HepG2 (cell line): ENCODE measurements around the gene HSPB2. TPM values are rescaled to one million over a fixed set of nuclear protein-coding genes. Genes with fewer than 3 reads are reported as not detected.

Experiments used
- ADNP ChIP-seq: sonication (generic); formaldehyde crosslinking; IDR thresholded peaks from 2 replicates; pipeline ENCODE4 v1.4.0; 2020; ENCODE audit warnings: missing genetic modification reagents
- ATF7-NPFF ChIP-seq: sonication (generic); formaldehyde crosslinking; IDR thresholded peaks from 2 replicates; pipeline ENCODE4 v1.8.1; 2023; ENCODE audit warnings: mild to moderate bottlenecking, low read depth, missing genetic modification reagents, moderate library complexity
- DZIP1 ChIP-seq: sonication (generic); formaldehyde crosslinking; IDR thresholded peaks from 2 replicates; pipeline ENCODE4 v1.5.0; 2020; ENCODE audit warnings: mild to moderate bottlenecking, missing genetic modification reagents
- GATA4 ChIP-seq: sonication (generic); IDR thresholded peaks from 2 replicates; pipeline ENCODE4 v1.6.1; 2016; ENCODE audit warnings: antibody characterized with exemption, low read depth, borderline replicate concordance
- HHEX ChIP-seq: IDR thresholded peaks from 2 replicates; pipeline ENCODE4 v1.6.1; 2016; ENCODE audit warnings: control low read depth
- MBNL3 ChIP-seq: fragments of 250-450 bp; sonication (Bioruptor Pico); conservative IDR thresholded peaks from 2 replicates; pipeline ENCODE4 v1.8.0; 2022; ENCODE audit warnings: mild to moderate bottlenecking, inconsistent platforms
- PRDM10 ChIP-seq: sonication (generic); formaldehyde crosslinking; IDR thresholded peaks from 2 replicates; pipeline ENCODE4 v1.4.0; 2020; ENCODE audit warnings: low read depth, missing genetic modification reagents
- TIGD3 ChIP-seq: sonication (generic); formaldehyde crosslinking; IDR thresholded peaks from 2 replicates; pipeline ENCODE4 v1.5.1; 2020; ENCODE audit warnings: mild to moderate bottlenecking, missing genetic modification reagents, borderline replicate concordance
- WIZ ChIP-seq: sonication (generic); formaldehyde crosslinking; IDR thresholded peaks from 2 replicates; pipeline ENCODE4 v1.5.1; 2020; ENCODE audit warnings: mild to moderate bottlenecking, missing genetic modification reagents
- ZBTB10 ChIP-seq: sonication (generic); formaldehyde crosslinking; IDR thresholded peaks from 2 replicates; pipeline ENCODE4 v1.4.0; 2020; ENCODE audit warnings: missing genetic modification reagents, borderline replicate concordance
- ZFAT ChIP-seq: sonication (generic); formaldehyde crosslinking; conservative IDR thresholded peaks from 2 replicates; pipeline ENCODE4 v1.8.1; 2023; ENCODE audit warnings: missing genetic modification reagents, inconsistent platforms
- ZNF264 ChIP-seq: sonication (generic); formaldehyde crosslinking; IDR thresholded peaks from 2 replicates; pipeline ENCODE4 v1.4.0; 2020; ENCODE audit warnings: missing genetic modification reagents
- ZNF326 ChIP-seq: sonication (generic); formaldehyde crosslinking; IDR thresholded peaks from 2 replicates; pipeline ENCODE4 v1.4.0; 2020; ENCODE audit warnings: missing genetic modification reagents, borderline replicate concordance
- polyA plus RNA-seq, 8 experiments: library from polyadenylated mRNA; depleted of rRNA in 3 of 8; stranded (reverse) in 7 of 8; unstranded in 1 of 8; fragments of >200 nt; fragmentation: Illumina TruSeq in 4 of 8; extraction: Trizol in 4 of 8; gene quantifications; 2 replicates each; pipeline versions ENCODE4 v1.2.1 to v1.2.3, GENCODE V29; 2011 to 2016; ENCODE audit warnings: low read depth in 4 of 8, missing spikeins in 1 of 8, mixed read lengths in 1 of 8; ENCODE audit not compliant: insufficient read depth in 1 of 8
- total RNA-seq, 5 experiments: library from RNA; depleted of rRNA; stranded (reverse); fragments of >200 nt; fragmentation: Illumina TruSeq; extraction: Trizol; gene quantifications; 2 replicates each; pipeline ENCODE4 v1.2.3, GENCODE V29; 2016; ENCODE audit warnings: low read depth in 1 of 5
- TF ChIP-seq, protein P1 (sequence below): sonication (generic); formaldehyde crosslinking; IDR thresholded peaks from 2 replicates; pipeline ENCODE4 v1.5.0; 2020; ENCODE audit warnings: mild to moderate bottlenecking, missing genetic modification reagents, moderate library complexity
- TF ChIP-seq, protein P2 (sequence below): IDR thresholded peaks from 2 replicates; pipeline ENCODE4 v1.6.1; 2016; ENCODE audit warnings: missing genetic modification reagents, missing compliant biosample characterization

The HSPB2 gene
- total and polyA plus RNA-seq, 2 of the 13 experiments (the other 11 are each of a cell fraction or from before 2014, with no cell fraction given), result 0.04 TPM; not detected in 1

DNA sequence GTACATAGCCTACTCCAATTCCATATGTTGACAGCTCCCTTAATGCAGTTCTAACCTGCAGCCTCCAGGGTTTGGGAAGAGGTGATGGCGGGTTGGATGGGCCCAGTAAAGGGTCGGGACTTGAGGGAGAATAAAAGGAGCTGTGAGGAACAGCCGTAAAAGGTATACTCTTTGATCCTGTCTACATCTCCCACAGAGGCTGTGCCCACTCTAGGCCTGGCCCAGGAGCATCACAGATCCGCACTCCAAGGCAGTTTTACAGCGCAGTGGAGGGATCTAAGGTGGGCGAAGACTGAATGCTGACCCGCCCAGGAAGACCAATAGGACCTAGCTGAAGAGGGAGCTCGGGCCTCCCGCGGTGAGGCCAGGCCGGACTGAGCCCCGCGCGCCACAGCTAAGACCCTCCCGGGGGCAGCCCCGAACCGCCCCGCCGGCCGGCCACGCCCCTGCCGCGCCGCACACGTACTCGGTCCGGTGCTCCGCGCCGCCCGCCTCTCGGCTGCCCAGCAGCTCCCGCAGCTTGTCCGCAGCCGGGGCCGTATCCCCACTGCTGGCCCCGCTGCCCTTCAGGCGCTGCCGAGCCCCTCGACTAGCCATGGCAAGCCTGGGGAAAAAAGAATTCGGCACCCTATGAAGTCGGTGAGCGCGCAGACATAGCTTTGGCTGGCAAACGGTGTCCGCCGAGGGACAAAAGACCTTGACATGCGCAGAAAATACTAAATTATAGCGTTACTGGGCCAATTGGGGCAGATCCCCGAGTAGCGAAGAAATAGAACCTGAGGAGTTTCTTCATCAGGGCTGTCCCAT, 41.4 kb upstream of the HSPB2 start, which contains the start of gene ALG9 (continued):
- TF ChIP-seq PRDM10 (CRISPR knock-in tag) (no peak), ATF7-NPFF (CRISPR knock-in tag) (peak; percentile 79), WIZ (CRISPR knock-in tag) (no peak), HHEX (CRISPR knock-in tag) (no peak), DZIP1 (CRISPR knock-in tag) (no peak), GATA4 (peak; percentile 17; the same call in 1 of the 2 replicates), ZFAT (CRISPR knock-in tag) (no peak), ZBTB10 (no peak), TIGD3 (CRISPR knock-in tag) (no peak), ZNF326 (CRISPR knock-in tag) (no peak), MBNL3 (CRISPR knock-in tag) (no peak), ADNP (CRISPR knock-in tag) (no peak), ZNF264 (CRISPR knock-in tag) (no peak)
- TF ChIP-seq, protein P1, sequence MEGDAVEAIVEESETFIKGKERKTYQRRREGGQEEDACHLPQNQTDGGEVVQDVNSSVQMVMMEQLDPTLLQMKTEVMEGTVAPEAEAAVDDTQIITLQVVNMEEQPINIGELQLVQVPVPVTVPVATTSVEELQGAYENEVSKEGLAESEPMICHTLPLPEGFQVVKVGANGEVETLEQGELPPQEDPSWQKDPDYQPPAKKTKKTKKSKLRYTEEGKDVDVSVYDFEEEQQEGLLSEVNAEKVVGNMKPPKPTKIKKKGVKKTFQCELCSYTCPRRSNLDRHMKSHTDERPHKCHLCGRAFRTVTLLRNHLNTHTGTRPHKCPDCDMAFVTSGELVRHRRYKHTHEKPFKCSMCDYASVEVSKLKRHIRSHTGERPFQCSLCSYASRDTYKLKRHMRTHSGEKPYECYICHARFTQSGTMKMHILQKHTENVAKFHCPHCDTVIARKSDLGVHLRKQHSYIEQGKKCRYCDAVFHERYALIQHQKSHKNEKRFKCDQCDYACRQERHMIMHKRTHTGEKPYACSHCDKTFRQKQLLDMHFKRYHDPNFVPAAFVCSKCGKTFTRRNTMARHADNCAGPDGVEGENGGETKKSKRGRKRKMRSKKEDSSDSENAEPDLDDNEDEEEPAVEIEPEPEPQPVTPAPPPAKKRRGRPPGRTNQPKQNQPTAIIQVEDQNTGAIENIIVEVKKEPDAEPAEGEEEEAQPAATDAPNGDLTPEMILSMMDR (CRISPR knock-in tag), result no peak
- TF ChIP-seq, protein P2, sequence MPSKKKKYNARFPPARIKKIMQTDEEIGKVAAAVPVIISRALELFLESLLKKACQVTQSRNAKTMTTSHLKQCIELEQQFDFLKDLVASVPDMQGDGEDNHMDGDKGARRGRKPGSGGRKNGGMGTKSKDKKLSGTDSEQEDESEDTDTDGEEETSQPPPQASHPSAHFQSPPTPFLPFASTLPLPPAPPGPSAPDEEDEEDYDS, result peak; percentile 39; the same call in 1 of the 2 replicates
